Measurements from ENCODE around the gene ZBED4. TPM values are rescaled to one million over a fixed set of nuclear protein-coding genes. Genes with fewer than 3 reads are reported as not detected.

ZBED4 gene
- total and polyA plus RNA-seq, 8 donors, result 12.8 to 19.8 (median 15.1) TPM

GRCh38 chr22:49883294-49883640, 29.6 kb downstream of the ZBED4 start:
- no peak for TF ChIP-seq CTCF (IDR thresholded peaks at IDR 0.05)
- peaks cover 0 to 46% of the 10 kb centered on the region in 2 donors for H3K36me3 ChIP-seq
- H3K9me3 ChIP-seq, result no peaks in the 10 kb centered on the region
- intact Hi-C loops (cut with DNase I), result no loop called here
- H3K4me1 ChIP-seq, result no peaks in the 10 kb centered on the region
- H3K27ac ChIP-seq, result no peak overlapping the region
- ATAC-seq (no peak), DNase-seq (no peak)
- no peaks in the 10 kb centered on the region for H3K27me3 ChIP-seq
- H3K4me3 ChIP-seq, result no peak overlapping the region

GRCh38 chr22:49884075-49884474, 30.4 kb downstream of the ZBED4 start:
- DNase-seq (no peak), ATAC-seq (no peak)
- intact Hi-C loops (cut with DNase I), result no loop called here
- no peaks in the 10 kb centered on the region for H3K4me1 ChIP-seq
- no peaks in the 10 kb centered on the region for H3K27me3 ChIP-seq
- H3K4me3 ChIP-seq, result no peak overlapping the region
- H3K36me3 ChIP-seq, result peaks cover 0 to 54% of the 10 kb centered on the region in 2 donors
- H3K9me3 ChIP-seq, result peaks cover 0 to 1% of the 10 kb centered on the region in 2 donors
- no peak overlapping the region for H3K27ac ChIP-seq
- TF ChIP-seq CTCF (IDR thresholded peaks at IDR 0.05), result no peak

- TF ChIP-seq CTCF (IDR thresholded peaks at IDR 0.05), result no peak
- H3K4me3 ChIP-seq, result no peak overlapping the region
- intact Hi-C loops (cut with DNase I), result no loop called here
- peaks cover 0 to 59% of the 10 kb centered on the region in 2 donors for H3K36me3 ChIP-seq
- DNase-seq, result no peak
- ATAC-seq, result no peak
- H3K9me3 ChIP-seq, result peaks cover 0 to 2% of the 10 kb centered on the region in 2 donors
- no peak overlapping the region for H3K27ac ChIP-seq
- no peaks in the 10 kb centered on the region for H3K4me1 ChIP-seq
- no peaks in the 10 kb centered on the region for H3K27me3 ChIP-seq
Observed at GRCh38 chr22:49884503-49885260, 31.0 kb downstream of the ZBED4 start.

- intact Hi-C loops (cut with DNase I), result no loop called here
- Histone ChIP-seq H3K27me3 (no peaks in the 10 kb centered on the region), H3K4me1 (no peaks in the 10 kb centered on the region), H3K9me3 (peaks cover 0 to 6% of the 10 kb centered on the region in 2 donors), H3K27ac (no peak overlapping the region), H3K36me3 (peaks cover 0 to 64% of the 10 kb centered on the region in 2 donors), H3K4me3 (no peak overlapping the region)
- TF ChIP-seq CTCF (IDR thresholded peaks at IDR 0.05), result no peak
- no peak for ATAC-seq
- DNase-seq, result no peak
Observed at GRCh38 chr22:49885281-49885680, 31.6 kb downstream of the ZBED4 start.

GRCh38 chr22:49885881-49886280, 32.2 kb downstream of the ZBED4 start:
- no peaks in the 10 kb centered on the region for H3K4me1 ChIP-seq
- peaks cover 0 to 9% of the 10 kb centered on the region in 2 donors for H3K9me3 ChIP-seq
- DNase-seq, result no peak
- intact Hi-C loops (cut with DNase I), result no loop called here
- H3K36me3 ChIP-seq, result peaks cover 0 to 70% of the 10 kb centered on the region in 2 donors
- no peak for TF ChIP-seq CTCF (IDR thresholded peaks at IDR 0.05)
- no peaks in the 10 kb centered on the region for H3K27me3 ChIP-seq
- no peak overlapping the region for H3K27ac ChIP-seq
- H3K4me3 ChIP-seq, result no peak overlapping the region
- ATAC-seq, result no peak
